Neural progenitor cell (in vitro differentiated cells): Measurements from ENCODE around the gene GCM1. TPM values are rescaled to one million over a fixed set of nuclear protein-coding genes. Genes with fewer than 3 reads are reported as not detected.

ENCODE experiments used
- DNase-seq: peaks from one replicate; pipeline ENCODE4 v3.0.0-alpha.2; 2016; ENCODE audit warnings: low spot score
- H2AFZ ChIP-seq: fragments of 200-600 bp; sonication (generic); replicated peaks from 2 replicates; pipeline ENCODE4 v1.6.1; 2016; ENCODE audit warnings: antibody characterized with exemption
- H3F3A ChIP-seq: fragments of 200-600 bp; sonication (generic); 2 replicates; pipeline ENCODE4 v1.6.1; 2016; ENCODE audit warnings: antibody characterized with exemption, low read depth
- H3K27ac ChIP-seq: fragments of 200-600 bp; sonication (generic); 2 replicates; pipeline ENCODE4 v1.5.1; 2016; ENCODE audit warnings: mild to moderate bottlenecking
- H3K27me3 ChIP-seq: fragments of 200-600 bp; sonication (generic); 2 replicates; pipeline ENCODE4 v1.6.1; 2016; ENCODE audit warnings: mild to moderate bottlenecking, moderate library complexity
- H3K36me3 ChIP-seq: fragments of 200-600 bp; sonication (generic); 2 replicates; pipeline ENCODE4 v1.5.1; 2016
- H3K4me1 ChIP-seq: fragments of 200-600 bp; sonication (generic); 2 replicates; pipeline ENCODE4 v1.6.1; 2016; ENCODE audit warnings: mixed run types
- H3K4me2 ChIP-seq: fragments of 200-600 bp; sonication (generic); 2 replicates; pipeline ENCODE4 v1.6.1; 2016
- H3K4me3 ChIP-seq: fragments of 200-600 bp; sonication (generic); 2 replicates; pipeline ENCODE4 v1.5.1; 2016
- H3K79me2 ChIP-seq: fragments of 200-600 bp; sonication (generic); 2 replicates; pipeline ENCODE4 v1.6.1; 2016; ENCODE audit warnings: low read depth
- H3K9ac ChIP-seq: fragments of 200-600 bp; sonication (generic); 2 replicates; pipeline ENCODE4 v1.6.1; 2016
- H3K9me3 ChIP-seq: fragments of 200-600 bp; sonication (generic); 2 replicates; pipeline ENCODE4 v1.5.1; 2016; ENCODE audit warnings: low read depth
- H4K20me1 ChIP-seq: fragments of 200-600 bp; sonication (generic); 2 replicates; pipeline ENCODE4 v1.6.1; 2016; ENCODE audit warnings: low read depth
- H3K27ac Mint-ChIP-seq: 3 replicates; pipeline ENCODE4 v1.8.0; 2021; ENCODE audit warnings: mixed read lengths
- H3K27me3 Mint-ChIP-seq: 2 replicates; pipeline ENCODE4 v1.8.0; 2022; ENCODE audit warnings: low read depth, mild to moderate bottlenecking, inconsistent platforms, moderate library complexity, mixed read lengths; ENCODE audit not compliant: insufficient read depth
- H3K36me3 Mint-ChIP-seq: 3 replicates; pipeline ENCODE4 v1.8.0; 2021; ENCODE audit warnings: mixed read lengths
- H3K4me1 Mint-ChIP-seq: 3 replicates; pipeline ENCODE4 v1.8.0; 2021; ENCODE audit warnings: mixed read lengths
- H3K4me3 Mint-ChIP-seq: 3 replicates; pipeline ENCODE4 v1.8.0; 2021; ENCODE audit warnings: mild to moderate bottlenecking, moderate library complexity, mixed read lengths
- H3K9me3 Mint-ChIP-seq: 3 replicates; pipeline ENCODE4 v1.8.0; 2020; ENCODE audit warnings: mixed read lengths
- EZH2 ChIP-seq: fragments of 200-600 bp; sonication (generic); IDR thresholded peaks from 2 replicates; pipeline ENCODE4 v1.6.1; 2017; ENCODE audit warnings: antibody characterized with exemption, mild to moderate bottlenecking, moderate library complexity
- EZH2phosphoT487 ChIP-seq: fragments of 200-600 bp; sonication (generic); IDR thresholded peaks from 2 replicates; pipeline ENCODE4 v1.6.1; 2017; ENCODE audit warnings: antibody characterized with exemption
- total RNA-seq: library from RNA; depleted of rRNA; stranded (reverse); fragments of >200 nt; gene quantifications from 2 replicates; pipeline ENCODE4 v1.2.3, GENCODE V29; 2015; ENCODE audit warnings: low replicate concordance
- TF ChIP-seq, protein P1 (sequence below): fragments of 200-600 bp; sonication (generic); IDR thresholded peaks from 2 replicates; pipeline ENCODE4 v1.5.1; 2017; ENCODE audit warnings: antibody characterized with exemption, mild to moderate bottlenecking

The GCM1 gene
- total RNA-seq, 1 donor from 2014 or later = not detected

- Histone ChIP-seq H3K4me1 (peaks cover 12% of the 10 kb centered on the region), H3K36me3 (no peaks in the 10 kb centered on the region), H3K4me3 (no peak overlapping the region), H3K27me3 (no peaks in the 10 kb centered on the region), H3K9me3 (no peaks in the 10 kb centered on the region), H3K27ac (no peak overlapping the region), H3K4me2 (peak overlapping the region; percentile 2), H3K79me2 (no peaks in the 10 kb centered on the region), H3K9ac (no peak overlapping the region), H2AFZ (peak overlapping the region; percentile 75), H3F3A (peaks cover 3% of the 10 kb centered on the region), H4K20me1 (no peaks in the 10 kb centered on the region)
- TF ChIP-seq, protein P1, sequence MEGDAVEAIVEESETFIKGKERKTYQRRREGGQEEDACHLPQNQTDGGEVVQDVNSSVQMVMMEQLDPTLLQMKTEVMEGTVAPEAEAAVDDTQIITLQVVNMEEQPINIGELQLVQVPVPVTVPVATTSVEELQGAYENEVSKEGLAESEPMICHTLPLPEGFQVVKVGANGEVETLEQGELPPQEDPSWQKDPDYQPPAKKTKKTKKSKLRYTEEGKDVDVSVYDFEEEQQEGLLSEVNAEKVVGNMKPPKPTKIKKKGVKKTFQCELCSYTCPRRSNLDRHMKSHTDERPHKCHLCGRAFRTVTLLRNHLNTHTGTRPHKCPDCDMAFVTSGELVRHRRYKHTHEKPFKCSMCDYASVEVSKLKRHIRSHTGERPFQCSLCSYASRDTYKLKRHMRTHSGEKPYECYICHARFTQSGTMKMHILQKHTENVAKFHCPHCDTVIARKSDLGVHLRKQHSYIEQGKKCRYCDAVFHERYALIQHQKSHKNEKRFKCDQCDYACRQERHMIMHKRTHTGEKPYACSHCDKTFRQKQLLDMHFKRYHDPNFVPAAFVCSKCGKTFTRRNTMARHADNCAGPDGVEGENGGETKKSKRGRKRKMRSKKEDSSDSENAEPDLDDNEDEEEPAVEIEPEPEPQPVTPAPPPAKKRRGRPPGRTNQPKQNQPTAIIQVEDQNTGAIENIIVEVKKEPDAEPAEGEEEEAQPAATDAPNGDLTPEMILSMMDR = no peak
- TF ChIP-seq EZH2 (no peak), EZH2phosphoT487 (no peak)
- Mint-ChIP-seq H3K27ac (peak overlapping the region; percentile 4), H3K4me3 (no peak overlapping the region), H3K36me3 (no peaks in the 10 kb centered on the region), H3K4me1 (peaks cover 16% of the 10 kb centered on the region), H3K9me3 (no peaks in the 10 kb centered on the region), H3K27me3 (no peaks in the 10 kb centered on the region)
- DNase-seq = peak; percentile 56
Observed at GRCh38 chr6:53192682-53193188, 44.1 kb upstream of the GCM1 start.

- H4K20me1 ChIP-seq = no peaks in the 10 kb centered on the region
- Mint-ChIP-seq H3K9me3 (no peaks in the 10 kb centered on the region), H3K4me1 (peaks cover 16% of the 10 kb centered on the region), H3K4me3 (no peak overlapping the region), H3K27me3 (peaks cover 3% of the 10 kb centered on the region), H3K36me3 (no peaks in the 10 kb centered on the region), H3K27ac (no peak overlapping the region)
- peaks cover 3% of the 10 kb centered on the region for H3F3A ChIP-seq
- H3K27ac ChIP-seq = no peak overlapping the region
- no peak for DNase-seq
- peaks cover 12% of the 10 kb centered on the region for H3K4me1 ChIP-seq
- no peaks in the 10 kb centered on the region for H3K79me2 ChIP-seq
- no peak overlapping the region for H3K4me3 ChIP-seq
- H3K27me3 ChIP-seq = no peaks in the 10 kb centered on the region
- no peak overlapping the region for H3K9ac ChIP-seq
- H3K9me3 ChIP-seq = no peaks in the 10 kb centered on the region
- no peak for TF ChIP-seq EZH2phosphoT487
- no peak for TF ChIP-seq EZH2
- TF ChIP-seq, protein P1 = no peak
- no peak overlapping the region for H2AFZ ChIP-seq
- no peak overlapping the region for H3K4me2 ChIP-seq
- no peaks in the 10 kb centered on the region for H3K36me3 ChIP-seq
Observed at GRCh38 chr6:53189554-53189953, 40.9 kb upstream of the GCM1 start.

DNA sequence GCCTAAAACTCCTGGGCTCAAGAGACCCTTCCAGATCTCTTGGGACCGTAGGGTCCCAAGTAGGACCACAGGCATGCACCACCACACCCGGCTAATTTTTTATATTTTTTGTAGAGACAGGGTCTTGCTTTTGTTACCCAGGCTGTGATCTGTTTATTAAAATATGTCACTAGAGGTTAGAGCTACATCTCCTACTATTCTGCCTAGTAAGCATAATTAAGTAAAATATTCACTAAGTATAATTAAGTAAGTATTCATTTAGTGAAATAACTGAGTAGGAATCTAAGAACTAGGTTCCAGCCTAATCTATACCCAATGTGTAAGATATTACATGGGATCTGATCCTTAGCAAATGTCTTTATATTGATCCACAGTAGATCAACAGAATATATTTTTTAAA lies 40.2 kb upstream of the GCM1 start:
- no peaks in the 10 kb centered on the region for H3K79me2 ChIP-seq
- H3K9me3 ChIP-seq = no peaks in the 10 kb centered on the region
- H3F3A ChIP-seq = peaks cover 3% of the 10 kb centered on the region
- no peaks in the 10 kb centered on the region for H3K27me3 ChIP-seq
- no peak overlapping the region for H3K4me2 ChIP-seq
- Mint-ChIP-seq H3K27ac (no peak overlapping the region), H3K36me3 (no peaks in the 10 kb centered on the region), H3K9me3 (no peaks in the 10 kb centered on the region), H3K4me1 (peaks cover 16% of the 10 kb centered on the region), H3K4me3 (no peak overlapping the region), H3K27me3 (peaks cover 3% of the 10 kb centered on the region)
- H3K9ac ChIP-seq = no peak overlapping the region
- no peaks in the 10 kb centered on the region for H4K20me1 ChIP-seq
- H3K4me1 ChIP-seq = peaks cover 12% of the 10 kb centered on the region
- no peaks in the 10 kb centered on the region for H3K36me3 ChIP-seq
- H3K27ac ChIP-seq = no peak overlapping the region
- H3K4me3 ChIP-seq = no peak overlapping the region
- H2AFZ ChIP-seq = no peak overlapping the region
- TF ChIP-seq, protein P1 = no peak
- TF ChIP-seq EZH2phosphoT487 = no peak
- TF ChIP-seq EZH2 = no peak
- no peak for DNase-seq
